ENCODE results near the gene HMGN4.

- no peak for TF ChIP-seq CTCF (IDR thresholded peaks at IDR 0.05)
- no peak for TF ChIP-seq POLR2A (IDR thresholded peaks at IDR 0.05)
These were observed 31.2 kb downstream of the HMGN4 start for GRCh38 chr6:26569433-26569764.
